WERI-Rb-1 (cell line): Measurements from ENCODE around the gene TTLL10.

Source experiments
- DNase-seq: peaks from one replicate; pipeline ENCODE4 v3.0.0-alpha.2; 2020
- H3K27ac ChIP-seq: fragments of 250-450 bp; sonication (Bioruptor Pico); 2 replicates; pipeline ENCODE4 v1.5.1; 2020; ENCODE audit warnings: mild to moderate bottlenecking, moderate library complexity
- H3K27me3 ChIP-seq: fragments of 250-450 bp; sonication (Bioruptor Pico); 2 replicates; pipeline ENCODE4 v1.5.1; 2021; ENCODE audit warnings: mild to moderate bottlenecking, low read depth, moderate library complexity; ENCODE audit not compliant: insufficient read depth, severe bottlenecking
- H3K36me3 ChIP-seq: fragments of 250-450 bp; sonication (Bioruptor Pico); 2 replicates; pipeline ENCODE4 v1.5.1; 2020; ENCODE audit warnings: mild to moderate bottlenecking, moderate library complexity
- H3K4me3 ChIP-seq: 2 replicates; pipeline ENCODE4 v1.5.1; 2011; ENCODE audit warnings: low read depth, mild to moderate bottlenecking, control low read depth, low read length
- H3K9me3 ChIP-seq: fragments of 250-450 bp; sonication (Bioruptor Pico); 2 replicates; pipeline ENCODE4 v1.5.1; 2021; ENCODE audit warnings: mild to moderate bottlenecking, moderate library complexity; ENCODE audit not compliant: severe bottlenecking
- CTCF ChIP-seq: IDR thresholded peaks from 2 replicates; pipeline ENCODE4 v1.5.1; 2011; ENCODE audit warnings: low read depth, mild to moderate bottlenecking, control low read depth, inconsistent platforms, low read length

The TTLL10 gene

GRCh38 chr1:1215881-1216605, 42.4 kb downstream of the TTLL10 start:
- no peak for DNase-seq
- no peak for TF ChIP-seq CTCF
- H3K27me3 ChIP-seq, result no peaks in the 10 kb centered on the region
- H3K4me3 ChIP-seq, result no peak overlapping the region
- peaks cover 34% of the 10 kb centered on the region for H3K36me3 ChIP-seq
- no peak overlapping the region for H3K27ac ChIP-seq
- no peaks in the 10 kb centered on the region for H3K9me3 ChIP-seq

- Histone ChIP-seq H3K27me3 (no peaks in the 10 kb centered on the region), H3K27ac (no peak overlapping the region), H3K9me3 (no peaks in the 10 kb centered on the region), H3K4me3 (no peak overlapping the region), H3K36me3 (peaks cover 43% of the 10 kb centered on the region)
- no peak for TF ChIP-seq CTCF
- no peak for DNase-seq
These were observed 43.3 kb downstream of the TTLL10 start for GRCh38 chr1:1216770-1217620.

- Histone ChIP-seq H3K36me3 (peaks cover 49% of the 10 kb centered on the region), H3K4me3 (no peak overlapping the region), H3K9me3 (no peaks in the 10 kb centered on the region), H3K27ac (no peak overlapping the region), H3K27me3 (no peaks in the 10 kb centered on the region)
- no peak for TF ChIP-seq CTCF
- no peak for DNase-seq
These were observed 44.2 kb downstream of the TTLL10 start for GRCh38 chr1:1217621-1218523.

- TF ChIP-seq CTCF, result no peak
- H3K36me3 ChIP-seq, result peaks cover 54% of the 10 kb centered on the region
- no peaks in the 10 kb centered on the region for H3K27me3 ChIP-seq
- no peaks in the 10 kb centered on the region for H3K9me3 ChIP-seq
- no peak for DNase-seq
- no peak overlapping the region for H3K4me3 ChIP-seq
- H3K27ac ChIP-seq, result no peak overlapping the region
These were observed 45.0 kb downstream of the TTLL10 start for GRCh38 chr1:1218524-1219200.

GRCh38 chr1:1219341-1219740, 45.7 kb downstream of the TTLL10 start:
- DNase-seq, result no peak
- Histone ChIP-seq H3K27me3 (no peaks in the 10 kb centered on the region), H3K4me3 (no peak overlapping the region), H3K9me3 (no peaks in the 10 kb centered on the region), H3K36me3 (peaks cover 54% of the 10 kb centered on the region), H3K27ac (no peak overlapping the region)
- TF ChIP-seq CTCF, result no peak
